ENCODE results near the gene CYP2R1. TPM values are rescaled to one million over a fixed set of nuclear protein-coding genes. Genes with fewer than 3 reads are reported as not detected.

Gene CYP2R1
- total and polyA plus RNA-seq, 2 of the 13 experiments (the other 11 are each of a cell fraction or from before 2014, with no cell fraction given) = 0.59 to 0.60 TPM

- Histone ChIP-seq H3K4me3 (replicated peaks in 1 of 3; ENCODE audit: insufficient read depth in 1 of 3, low read depth in 2 of 3, low read length in 3 of 3) (no peak overlapping the region), H3K4me1 (ENCODE audit: insufficient read depth, low read length) (no peaks in the 10 kb centered on the region), H3K4me2 (ENCODE audit: low read depth, low read length) (no peak overlapping the region), H3K9ac (ENCODE audit: insufficient read depth, low read depth, low read length) (no peak overlapping the region), H2AFZ (ENCODE audit: low read length) (no peak overlapping the region), H3K9me3 (ENCODE audit: low read length) (no peaks in the 10 kb centered on the region), H3K27ac (ENCODE audit: extremely low read length, insufficient read depth, low read length) (no peak overlapping the region), H3K27me3 (ENCODE audit: control insufficient read depth in 1 of 2, insufficient read depth in 2 of 2, low read length in 2 of 2) (no peaks in the 10 kb centered on the region; a peak in 1 of 5 replicates), H3K79me2 (ENCODE audit: insufficient read depth, low read length) (no peaks in the 10 kb centered on the region), H3K36me3 (replicated peaks in 1 of 2; ENCODE audit: control insufficient read depth in 1 of 2, insufficient read depth in 2 of 2, low read length in 2 of 2) (no peaks in the 10 kb centered on the region), H4K20me1 (ENCODE audit: insufficient read depth, low read length) (no peaks in the 10 kb centered on the region)
- ChIA-PET POLR2A (no interaction called here), CTCF (ENCODE audit: low intra/inter-chr PET ratio, low total read pairs) (no interaction called here)
- no peak for ATAC-seq
- in situ Hi-C loops (cut with HindIII; ENCODE audit: extremely low pct_ligation_motif_present, low pct_unique_long_range_greater_than_20kb) = no loop called here
- no peak for TF ChIP-seq U2AF1 (optimal IDR thresholded peaks at IDR 0.05; ENCODE audit: low read depth, low read length)
- TF ChIP-seq HNRNPK (IDR thresholded peaks at IDR 0.05; ENCODE audit: low read depth, low read length, poor library complexity, severe bottlenecking) = no peak
- no peak for TF ChIP-seq ZNF567 (CRISPR knock-in tag; IDR thresholded peaks at IDR 0.05; ENCODE audit: borderline replicate concordance)
- TF ChIP-seq EEA1 (CRISPR knock-in tag; IDR thresholded peaks at IDR 0.05; ENCODE audit: borderline replicate concordance) = no peak
- no peak for TF ChIP-seq U2AF2 (IDR thresholded peaks at IDR 0.05; ENCODE audit: low read depth, low read length)
- TF ChIP-seq ZKSCAN5 (CRISPR knock-in tag; IDR thresholded peaks at IDR 0.05) = no peak
- no peak for TF ChIP-seq ZBTB8A (CRISPR knock-in tag; IDR thresholded peaks at IDR 0.05; ENCODE audit: borderline replicate concordance, low read depth)
- no peak for TF ChIP-seq ELF3 (CRISPR knock-in tag; IDR thresholded peaks at IDR 0.05)
- no peak for TF ChIP-seq ZFYVE20 (CRISPR knock-in tag; IDR thresholded peaks at IDR 0.05; ENCODE audit: borderline replicate concordance, low read depth)
- TF ChIP-seq ZNF704 (CRISPR knock-in tag; IDR thresholded peaks at IDR 0.05; ENCODE audit: borderline replicate concordance) = no peak
- TF ChIP-seq MAX (IDR thresholded peaks at IDR 0.05) = no peak
- no peak for TF ChIP-seq ARID2 (CRISPR knock-in tag; IDR thresholded peaks at IDR 0.05; ENCODE audit: borderline replicate concordance)
- TF ChIP-seq NFATC3 (CRISPR knock-in tag; IDR thresholded peaks at IDR 0.05) = no peak
- no peak for TF ChIP-seq EHMT2 (IDR thresholded peaks at IDR 0.05; ENCODE audit: borderline replicate concordance, low read depth, low read length)
- TF ChIP-seq ZNF142 (CRISPR knock-in tag; IDR thresholded peaks at IDR 0.05) = no peak
- TF ChIP-seq NCOA1 (CRISPR knock-in tag; IDR thresholded peaks at IDR 0.05) = no peak
- TF ChIP-seq HHEX (CRISPR knock-in tag; IDR thresholded peaks at IDR 0.05) = no peak
- no peak for TF ChIP-seq TAF15 (IDR thresholded peaks at IDR 0.05; ENCODE audit: low read depth, low read length, poor library complexity, severe bottlenecking)
- no peak for TF ChIP-seq GTF3A (CRISPR knock-in tag; conservative IDR thresholded peaks at IDR 0.05)
- BruUV-seq (replicated peaks) = no TSS peak
- FAIRE-seq = no peak
- no peak for DNase-seq (ENCODE audit: low spot score)
- intact Hi-C loops (cut with micrococcal nuclease; ENCODE audit: unreplicated experiment) = no loop called here
Observed at GRCh38 chr11:14927146-14927545, 35.1 kb upstream of the CYP2R1 start.

All from HepG2 (cell line).